Stimulated activated CD4-positive, alpha-beta T cell treated with anti-CD3 and anti-CD28 coated beads, TNF-alpha, amount 100 ng/mL, for 24 hours (primary cell): ENCODE results near the gene NR1D2.

ENCODE experiments used
- DNase-seq, 3 experiments: peaks; one replicate each; pipeline ENCODE4 v3.0.0-alpha.2; 2020; ENCODE audit warnings: low read depth in 3 of 3

NR1D2 gene

DNA sequence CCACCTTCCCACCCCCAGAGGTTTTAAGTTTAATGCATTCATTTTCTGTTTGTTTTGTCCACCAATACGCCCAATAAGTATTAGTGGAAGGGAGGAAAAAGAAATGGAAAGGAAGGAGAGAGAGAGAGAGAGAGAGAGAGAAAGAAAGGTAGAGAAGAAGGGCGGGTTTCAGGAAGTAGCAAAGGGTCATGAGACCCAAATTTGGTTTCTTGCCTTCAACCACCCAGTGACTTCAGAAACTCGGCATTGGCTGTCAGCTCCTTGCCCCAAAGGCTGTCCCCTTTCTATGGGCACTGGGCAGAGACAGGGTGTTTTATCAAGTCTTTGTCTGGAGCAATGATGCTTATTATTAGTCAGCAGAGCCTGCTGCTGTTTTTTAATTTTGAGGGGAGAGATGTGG lies 13.5 kb upstream of the NR1D2 start:
- no peak for DNase-seq

DNA sequence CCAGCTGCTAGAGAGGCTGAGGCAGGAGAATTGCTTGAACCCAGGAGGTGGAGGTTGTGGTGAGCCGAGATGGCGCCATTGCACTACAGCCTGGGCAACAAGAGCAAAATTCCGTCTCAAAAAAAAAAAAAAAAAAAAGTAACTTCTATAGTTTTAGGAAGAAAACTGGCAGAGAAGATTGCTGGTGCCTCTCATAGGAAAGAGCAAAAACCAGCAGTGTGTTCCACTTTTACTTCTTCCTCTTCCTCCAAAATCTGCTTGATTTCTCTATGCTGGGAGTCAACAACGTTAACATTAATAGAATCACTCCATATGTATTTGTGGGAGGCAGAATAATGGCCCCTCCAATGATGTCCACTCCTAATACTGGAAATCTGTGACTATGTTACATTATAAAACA lies 12.5 kb upstream of the NR1D2 start:
- DNase-seq, result no peak

DNA sequence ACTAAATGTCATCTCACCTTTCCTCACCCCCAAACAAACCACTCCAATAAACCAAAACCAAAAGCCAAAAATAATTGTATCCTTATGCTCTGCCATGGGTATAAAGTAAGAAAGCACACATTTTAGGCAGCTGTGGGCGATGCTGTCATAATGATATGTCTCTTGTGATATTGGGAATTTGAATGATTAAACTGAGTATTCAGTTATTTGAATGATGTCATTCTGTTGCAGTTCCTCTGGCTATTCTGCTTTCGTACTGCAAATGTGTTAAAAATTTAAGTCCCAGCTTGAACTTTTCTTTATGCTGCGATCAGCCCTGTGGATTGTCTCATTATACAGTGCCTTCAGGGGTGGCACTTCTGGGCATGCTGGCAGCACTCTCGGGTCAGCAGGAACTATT lies 10.8 kb upstream of the NR1D2 start:
- DNase-seq, result no peak

DNA sequence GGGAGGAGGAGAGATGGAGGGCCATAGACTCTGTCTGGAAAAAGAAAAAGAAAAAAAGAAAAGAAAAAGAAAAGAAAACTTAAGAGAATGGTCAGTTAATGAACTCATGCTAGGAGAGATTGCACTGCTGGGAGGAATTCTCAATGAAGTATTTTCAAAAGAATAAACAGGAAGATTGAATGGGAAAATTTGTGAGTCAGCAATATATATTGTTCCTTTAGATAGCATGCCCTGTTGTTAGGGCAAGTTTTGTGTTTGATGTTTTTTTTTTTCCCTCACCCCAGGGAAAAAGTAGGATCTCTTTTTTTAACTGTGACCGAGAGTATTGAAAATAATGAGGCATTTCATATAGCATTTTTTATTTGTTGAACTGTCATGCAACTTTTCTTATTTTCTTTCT lies 7.8 kb upstream of the NR1D2 start:
- DNase-seq, result no peak

DNA sequence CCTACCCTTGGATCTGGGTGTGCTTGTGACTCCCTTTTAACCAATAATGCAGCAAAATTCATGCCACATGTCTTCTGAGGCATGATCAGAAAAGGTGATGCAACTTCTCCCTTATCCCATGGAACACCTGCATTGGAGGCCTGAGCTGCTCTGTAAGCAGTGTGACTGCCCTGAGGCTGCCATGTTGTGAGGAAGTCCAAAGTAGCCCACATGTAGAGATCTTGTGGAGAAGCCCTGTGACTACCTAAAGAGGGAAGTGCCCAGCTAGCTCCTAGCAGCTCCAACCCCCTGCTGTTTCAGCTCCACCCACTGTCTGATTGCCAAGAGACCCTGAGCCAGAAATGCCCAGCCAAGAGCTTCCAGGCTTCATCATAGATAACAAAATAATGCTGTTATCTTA lies 6.4 kb upstream of the NR1D2 start:
- no peak for DNase-seq

DNA sequence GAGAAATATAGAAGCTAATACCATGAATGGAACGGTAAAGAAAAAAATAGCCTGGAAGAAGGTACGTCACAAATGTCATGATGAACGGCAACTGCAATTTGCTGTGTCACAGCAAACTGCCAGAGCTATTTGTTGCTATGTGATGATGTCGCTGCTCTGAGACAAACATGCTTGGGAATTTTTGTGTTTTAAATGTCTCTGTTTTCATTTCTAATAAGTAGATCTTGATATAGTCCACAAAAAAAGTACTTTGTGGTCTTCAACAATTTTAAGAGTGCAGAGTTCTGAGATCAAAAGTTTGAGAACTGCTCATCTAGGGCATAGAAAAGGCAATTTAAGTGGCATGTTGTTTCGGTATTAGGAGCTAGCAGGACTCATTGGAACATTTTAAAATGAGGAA lies 4.3 kb upstream of the NR1D2 start:
- DNase-seq, result no peak

DNA sequence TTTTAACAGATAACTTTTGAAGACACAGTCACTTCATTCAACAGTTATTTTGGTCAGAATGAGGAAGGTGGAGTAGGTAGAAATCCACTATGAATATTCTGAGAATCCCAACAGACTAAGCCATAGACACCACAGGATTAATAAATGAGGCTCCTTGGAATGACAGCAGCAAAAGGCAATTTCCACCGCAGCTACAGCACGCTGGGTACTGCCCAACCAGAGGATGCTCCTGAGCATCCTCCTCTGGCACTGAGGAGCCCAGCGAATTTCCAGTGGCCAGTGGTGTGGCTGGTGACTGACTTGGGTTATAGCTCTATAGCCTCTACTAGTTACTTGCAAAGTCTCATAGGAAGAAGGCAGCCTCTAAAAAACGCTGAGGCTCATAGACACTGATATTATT lies 3.6 kb upstream of the NR1D2 start:
- DNase-seq, result no peak

DNA sequence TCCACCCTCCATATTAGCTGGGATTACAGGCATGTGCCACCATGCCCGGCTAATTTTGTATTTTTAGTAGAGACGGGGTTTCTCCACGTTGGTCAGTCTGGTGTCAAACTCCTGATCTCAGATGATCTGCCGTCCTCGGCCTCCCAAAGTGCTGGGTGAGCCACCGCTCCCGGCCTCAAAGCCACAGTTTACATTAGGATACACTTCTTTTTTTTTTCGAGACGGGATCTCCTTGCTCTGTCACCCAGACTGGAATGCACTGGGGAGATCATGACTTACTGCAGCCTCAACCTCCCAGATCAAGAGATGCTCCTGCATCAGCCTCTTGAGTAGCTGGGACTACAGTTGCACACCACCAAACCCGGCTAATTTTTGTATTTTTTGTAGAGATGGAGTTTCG lies 2.5 kb upstream of the NR1D2 start:
- no peak for DNase-seq

DNA sequence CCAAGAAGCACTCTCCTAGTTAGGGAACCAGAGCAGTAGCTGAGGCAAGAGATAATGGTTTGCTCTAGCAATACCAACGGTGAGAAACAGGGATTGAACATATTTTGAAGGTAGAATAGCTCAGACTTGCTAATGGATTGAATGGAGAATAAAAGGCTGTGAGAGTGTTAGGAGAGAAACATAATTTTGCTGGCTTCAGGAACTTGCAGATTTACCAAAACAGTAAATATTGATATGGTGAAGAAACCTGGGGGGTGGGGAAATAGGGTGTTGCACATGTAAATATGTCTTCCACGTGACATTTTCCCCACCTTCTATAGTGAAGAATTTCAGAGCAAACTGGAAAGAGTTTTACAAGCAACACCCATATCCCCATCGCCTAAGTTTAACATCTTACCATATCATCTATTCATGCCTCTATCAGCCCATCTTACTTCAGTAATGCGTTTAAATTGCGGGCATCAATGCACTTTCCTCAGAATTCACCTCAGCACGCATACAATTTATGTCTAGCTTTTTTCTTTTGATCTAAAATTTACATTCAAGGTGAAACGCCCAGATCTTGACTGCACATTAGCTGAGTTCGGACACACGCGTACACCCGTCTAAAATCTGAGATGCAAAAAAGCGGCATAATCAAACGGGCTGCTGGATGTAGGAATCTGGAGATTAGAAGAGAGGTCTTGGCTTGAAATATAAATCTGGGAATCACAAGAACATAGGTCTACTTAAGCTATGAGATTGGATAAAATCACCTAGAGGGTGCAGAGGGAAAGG lies 891 bp upstream of the NR1D2 start:
- DNase-seq, result no peak

DNA sequence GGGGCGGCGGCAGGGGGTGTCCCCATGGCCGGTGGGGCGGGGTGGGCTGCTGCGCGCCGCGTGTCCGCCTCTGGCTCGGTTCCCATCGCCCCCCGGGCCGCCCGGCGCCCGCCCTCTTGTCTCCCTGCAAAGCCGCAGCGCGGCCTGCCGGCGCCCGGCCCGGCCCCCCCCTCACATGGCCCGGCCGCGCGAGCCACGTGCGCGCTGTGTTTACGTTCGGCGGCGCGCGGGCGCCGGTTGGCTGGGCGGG lies 502 bp downstream of the NR1D2 start:
- no peak for DNase-seq

DNA sequence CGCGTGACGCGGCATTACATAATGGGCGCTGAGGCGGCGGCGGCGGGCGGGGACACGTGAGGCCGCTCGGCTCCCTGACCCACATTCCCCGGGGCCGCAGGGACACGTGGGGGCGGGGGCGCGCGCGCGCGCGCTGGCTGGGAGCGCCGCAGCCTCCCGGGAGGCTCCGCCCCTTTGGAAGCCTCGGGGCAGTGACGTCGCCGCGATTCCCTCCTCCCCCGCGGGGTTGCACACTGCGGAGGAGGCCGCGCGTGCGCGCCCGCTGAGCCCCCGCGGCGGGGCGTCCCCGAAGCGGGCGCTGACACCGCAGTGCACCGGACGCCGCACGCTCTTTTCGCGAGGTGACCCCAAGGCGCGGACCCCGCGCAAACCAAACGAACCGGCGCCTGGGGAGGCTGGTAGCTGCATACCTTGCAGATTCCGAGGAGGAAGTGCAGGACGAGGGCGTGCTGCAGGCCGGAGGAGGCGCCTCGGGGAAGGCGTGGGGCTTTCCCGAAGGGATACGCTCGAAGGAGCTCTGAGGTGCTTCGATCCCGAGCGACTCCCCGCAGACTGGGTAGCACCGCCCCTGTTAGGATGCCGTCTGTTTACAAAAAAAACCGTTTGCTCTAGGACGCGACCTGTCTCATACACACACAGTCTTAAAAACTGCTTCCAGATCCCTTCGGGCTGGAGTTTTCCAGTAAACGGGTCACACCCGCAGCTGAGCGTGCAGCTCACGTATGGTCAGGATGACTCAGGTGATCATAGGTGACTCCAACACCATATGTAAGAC lies 1.0 kb downstream of the NR1D2 start:
- DNase-seq, result peak; percentile 94 to 97 (median 96)

DNA sequence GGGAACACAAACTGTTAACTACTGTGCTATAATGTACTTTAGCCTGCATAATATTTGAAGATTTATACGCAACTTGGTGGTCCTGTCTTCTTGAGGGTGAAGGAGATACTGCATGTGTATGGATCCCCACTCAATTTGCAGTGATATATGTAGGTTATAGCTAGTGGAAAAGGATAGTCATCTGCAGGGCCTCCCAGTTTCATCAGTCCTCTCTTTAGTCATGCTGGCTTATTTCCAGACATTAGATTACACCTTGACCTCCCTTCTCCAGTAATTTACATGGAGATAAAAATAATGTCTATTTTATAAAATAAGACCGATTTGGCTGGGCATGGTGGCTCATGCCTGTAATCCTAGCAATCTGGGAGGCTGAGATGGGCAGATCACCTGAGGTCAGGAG lies 3.7 kb downstream of the NR1D2 start:
- no peak for DNase-seq

DNA sequence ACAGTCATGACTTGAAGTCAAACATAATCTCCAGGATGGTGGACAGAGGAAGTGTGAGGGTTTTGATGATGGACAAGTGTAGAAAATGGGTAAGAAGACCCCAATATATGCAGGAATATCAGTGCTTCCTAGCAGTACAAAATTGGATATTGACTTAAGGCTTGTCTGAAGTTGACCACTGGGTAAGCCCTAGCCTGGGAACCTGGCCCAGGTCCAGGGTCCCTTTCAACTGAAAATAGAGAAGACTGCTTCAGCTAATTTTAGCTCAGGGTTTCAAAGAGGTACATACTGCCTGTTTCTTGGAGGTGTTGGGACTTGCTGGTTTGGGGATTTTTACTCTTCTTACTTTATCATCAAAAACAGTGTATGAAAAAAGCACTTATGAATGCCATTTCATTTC lies 4.7 kb downstream of the NR1D2 start:
- DNase-seq, result no peak

DNA sequence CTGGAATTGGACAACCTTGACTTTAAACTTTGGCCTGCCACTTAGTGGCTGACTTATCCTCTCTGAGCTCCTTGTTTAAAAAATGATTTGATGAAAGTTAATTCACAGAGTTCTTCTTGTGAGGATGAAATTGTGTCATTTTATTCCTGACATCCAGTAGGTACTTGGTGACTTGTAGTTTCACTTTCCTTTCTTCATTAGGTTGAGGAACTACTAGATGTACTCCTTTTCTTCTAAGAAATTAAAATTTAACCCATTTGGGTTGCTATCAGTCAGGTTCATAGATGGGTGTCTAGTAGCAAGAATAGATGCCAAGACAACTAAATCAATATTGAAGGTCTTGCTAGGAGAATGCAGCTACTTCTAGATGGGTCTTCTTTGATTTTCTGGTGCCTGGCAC lies 5.2 kb downstream of the NR1D2 start:
- DNase-seq, result no peak

DNA sequence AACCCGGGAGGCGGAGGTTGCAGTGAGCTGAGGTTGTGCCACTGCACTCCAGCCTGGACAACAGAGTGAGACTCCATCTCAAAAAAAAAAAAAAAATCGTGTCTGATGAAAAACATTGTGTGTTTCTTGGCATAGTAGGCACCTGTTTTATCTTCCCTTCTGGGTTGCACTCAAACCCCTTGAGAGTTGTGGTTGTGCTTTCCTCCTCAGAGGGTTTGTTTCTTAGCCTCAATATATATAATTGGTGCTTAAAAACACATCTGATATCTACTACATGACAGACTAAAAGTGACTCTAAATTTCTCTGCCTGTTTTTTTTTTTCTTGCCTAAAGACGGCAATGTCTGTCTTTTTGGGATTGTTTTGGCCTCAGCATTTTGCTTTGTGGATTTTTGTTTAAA lies 7.6 kb downstream of the NR1D2 start:
- DNase-seq, result no peak

DNA sequence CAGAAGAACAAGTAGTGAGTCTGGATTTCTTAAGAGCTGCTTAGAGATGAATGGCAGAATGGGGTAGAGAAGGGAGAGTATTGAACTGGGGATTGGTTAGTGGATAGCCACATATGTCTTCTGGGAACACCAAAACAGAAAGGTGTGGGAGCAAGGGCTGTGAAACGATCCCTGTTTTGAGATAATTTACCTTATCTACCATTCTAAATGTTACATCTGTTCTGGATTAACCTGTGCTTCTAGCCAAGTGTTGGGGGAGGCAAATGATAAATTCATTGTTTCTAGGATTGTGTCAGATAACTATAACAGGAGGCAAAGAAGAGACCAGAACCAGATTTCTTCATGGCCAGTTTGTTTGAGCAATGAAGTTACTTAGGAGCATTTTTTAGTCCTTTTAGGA lies 8.4 kb downstream of the NR1D2 start:
- DNase-seq, result no peak

DNA sequence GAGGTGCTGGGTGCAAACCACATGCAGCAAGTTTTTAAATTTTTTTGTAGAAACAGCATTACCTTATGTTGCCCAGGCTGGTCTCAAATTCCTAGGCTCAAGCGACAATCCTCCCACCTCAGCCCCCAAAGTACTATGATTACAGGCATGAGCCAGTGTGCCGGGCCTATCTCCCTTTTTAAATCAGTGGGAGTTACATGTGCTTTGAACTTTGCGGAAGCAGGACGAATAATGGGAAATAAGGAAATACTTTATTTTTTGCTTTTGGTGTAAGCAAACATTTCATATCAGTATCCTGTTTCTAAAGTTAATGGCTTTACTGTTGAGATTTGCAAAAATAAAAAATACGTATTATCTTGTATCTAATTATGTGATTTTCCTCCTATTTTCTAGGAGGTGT lies 9.1 kb downstream of the NR1D2 start:
- DNase-seq, result no peak

DNA sequence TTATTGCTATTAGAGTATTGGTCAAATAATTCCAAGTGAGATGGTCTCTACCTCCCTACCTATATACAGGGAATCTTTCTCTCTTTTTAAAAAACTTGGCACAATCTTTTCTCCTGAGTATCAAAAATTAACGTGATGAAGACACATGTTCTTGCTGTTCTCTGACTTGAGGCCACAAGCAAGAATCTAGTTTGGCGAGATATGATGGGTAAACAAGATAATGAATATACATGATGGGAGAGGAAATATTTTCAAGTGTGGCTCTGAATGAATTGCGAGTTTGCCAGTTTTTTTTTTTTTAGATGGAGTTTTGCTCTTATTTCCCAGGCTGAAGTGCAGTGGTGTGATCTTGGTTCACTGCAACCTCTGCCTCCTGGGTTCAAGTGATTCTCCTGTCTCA lies 11.6 kb downstream of the NR1D2 start:
- no peak for DNase-seq

DNA sequence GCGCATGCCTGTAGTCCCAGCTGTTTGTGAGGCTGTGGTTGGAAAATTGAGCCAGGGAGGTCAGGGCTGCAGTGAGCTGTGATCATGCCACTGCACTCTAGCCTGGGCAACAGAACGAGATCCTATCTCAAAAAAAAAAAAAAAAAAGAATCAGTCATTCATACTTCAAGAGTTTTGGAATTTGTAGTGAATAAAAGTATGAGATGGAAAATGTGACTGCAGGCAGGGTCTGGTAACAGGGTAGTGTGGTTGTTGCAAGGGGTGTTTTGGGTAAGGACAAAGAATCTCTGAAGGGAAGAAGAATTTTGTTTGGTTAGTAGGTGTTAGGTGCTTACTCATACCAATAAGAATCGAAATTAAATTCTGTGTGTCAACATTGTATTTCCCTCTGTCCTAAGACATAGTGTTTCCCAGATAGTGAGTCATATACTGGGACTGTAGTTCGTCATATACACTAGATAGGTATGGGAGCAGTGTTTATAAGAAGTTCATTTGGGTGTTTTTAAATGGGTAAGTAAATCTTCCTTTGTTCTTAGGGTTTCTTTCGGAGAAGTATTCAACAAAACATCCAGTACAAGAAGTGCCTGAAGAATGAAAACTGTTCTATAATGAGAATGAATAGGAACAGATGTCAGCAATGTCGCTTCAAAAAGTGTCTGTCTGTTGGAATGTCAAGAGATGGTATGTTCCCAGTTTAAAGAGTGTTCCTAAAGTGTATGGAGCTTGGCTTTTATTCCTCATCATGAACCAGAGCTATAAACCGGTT lies 14.2 kb downstream of the NR1D2 start:
- DNase-seq, result no peak

DNA sequence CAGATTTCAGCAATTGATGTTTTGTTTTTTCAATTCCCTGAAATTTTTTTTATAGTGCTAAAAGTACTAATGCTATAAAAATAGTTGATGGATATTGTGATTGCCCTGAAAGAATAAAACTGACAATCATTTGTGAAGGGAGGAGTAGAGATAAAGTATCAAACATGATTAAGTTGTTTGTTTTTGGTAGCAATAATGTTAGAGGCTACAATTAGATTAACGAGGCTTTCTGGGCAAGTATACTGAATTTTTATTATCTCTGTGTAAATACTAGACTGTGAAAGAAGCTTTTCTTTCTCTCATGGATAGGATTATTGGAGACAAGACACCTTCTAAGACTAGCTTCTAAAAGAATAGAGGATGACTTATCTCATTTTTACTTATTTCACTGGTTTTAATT lies 15.6 kb downstream of the NR1D2 start:
- no peak for DNase-seq

DNA sequence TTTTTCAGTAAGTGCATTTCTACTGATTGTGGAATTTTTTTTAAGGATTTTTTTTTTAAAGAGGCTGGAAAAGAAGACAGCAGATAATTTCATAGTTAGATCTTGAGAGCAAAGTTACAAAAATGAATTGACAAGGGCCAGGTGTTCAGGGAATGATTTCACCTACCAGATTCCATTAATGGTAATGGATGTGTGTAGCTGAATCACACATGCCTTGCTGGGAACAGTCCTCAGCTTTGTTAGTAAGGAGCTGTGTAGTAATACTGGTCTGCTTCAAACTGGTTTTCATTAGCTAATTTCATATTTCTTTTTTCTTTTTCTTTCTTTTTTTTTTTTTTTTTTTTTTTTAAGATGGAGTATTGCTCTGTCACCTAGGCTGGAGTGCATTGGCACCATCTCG lies 16.0 kb downstream of the NR1D2 start:
- DNase-seq, result no peak

DNA sequence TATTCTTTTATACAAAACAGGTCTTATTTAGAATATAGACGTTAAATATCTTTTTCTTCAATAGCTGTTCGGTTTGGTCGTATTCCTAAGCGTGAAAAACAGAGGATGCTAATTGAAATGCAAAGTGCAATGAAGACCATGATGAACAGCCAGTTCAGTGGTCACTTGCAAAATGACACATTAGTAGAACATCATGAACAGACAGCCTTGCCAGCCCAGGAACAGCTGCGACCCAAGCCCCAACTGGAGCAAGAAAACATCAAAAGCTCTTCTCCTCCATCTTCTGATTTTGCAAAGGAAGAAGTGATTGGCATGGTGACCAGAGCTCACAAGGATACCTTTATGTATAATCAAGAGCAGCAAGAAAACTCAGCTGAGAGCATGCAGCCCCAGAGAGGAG lies 16.8 kb downstream of the NR1D2 start:
- no peak for DNase-seq
